Peyer's patch (tissue), 4 donors: ENCODE measurements around the gene TH. TPM values are rescaled to one million over a fixed set of nuclear protein-coding genes. Genes with fewer than 3 reads are reported as not detected.

Source experiments
- DNase-seq, 3 donors: peaks; one replicate each; pipeline ENCODE4 v3.0.0-alpha.2; 2017 to 2019
- H3K27ac ChIP-seq, 4 donors: fragments of 200-600 bp; sonication (generic); one replicate each; pipeline ENCODE4 v1.5.1; 2016 to 2019
- H3K27me3 ChIP-seq, 2 donors: fragments of 200-600 bp; sonication (generic); one replicate each; pipeline ENCODE4 v1.5.1; 2019
- H3K36me3 ChIP-seq, 3 donors: fragments of 200-600 bp; sonication (generic); one replicate each; pipeline ENCODE4 v1.5.1; 2016 to 2019
- H3K4me1 ChIP-seq, 4 donors: fragments of 200-600 bp; sonication (generic); one replicate each; pipeline ENCODE4 v1.5.1; 2016 to 2019
- H3K4me3 ChIP-seq, 4 donors: fragments of 200-600 bp; sonication (generic); 1 replicate in 3 of 4; 2 replicates in 1 of 4; pipeline ENCODE4 v1.5.1; 2016 to 2019; ENCODE audit warnings: mild to moderate bottlenecking in 1 of 4
- H3K9me3 ChIP-seq, 4 donors: fragments of 200-600 bp; sonication (generic); one replicate each; pipeline ENCODE4 v1.5.1; 2016 to 2019; ENCODE audit warnings: mild to moderate bottlenecking in 1 of 4
- CTCF ChIP-seq, 6 experiments: fragments of 450-650 bp in 4 of 6; fragments of 200-600 bp in 2 of 6; sonication (generic) in 1 of 6; IDR thresholded peaks; one replicate each; pipeline ENCODE4 v1.5.1; 2017 to 2019; ENCODE audit warnings: antibody characterized with exemption in 6 of 6, mild to moderate bottlenecking in 3 of 6, moderate library complexity in 1 of 6
- POLR2A ChIP-seq, 2 donors: fragments of 450-650 bp; IDR thresholded peaks; one replicate each; pipeline ENCODE4 v1.5.1; 2017; ENCODE audit warnings: antibody characterized with exemption in 2 of 2, mild to moderate bottlenecking in 2 of 2, moderate library complexity in 2 of 2
- total RNA-seq, 4 donors: library from RNA; depleted of rRNA; stranded (reverse); fragments of >200 nt; gene quantifications; one replicate each; pipeline ENCODE4 v1.1.0, GENCODE V29; 2016

TH gene
- total RNA-seq, 4 donors from 2014 or later, result 1.7 TPM; not detected in 3

- Histone ChIP-seq H3K4me1 (peaks cover 0 to 5% (median 0%) of the 10 kb centered on the region in 4 donors), H3K36me3 (no peaks in the 10 kb centered on the region), H3K27me3 (no peaks in the 10 kb centered on the region), H3K9me3 (peaks cover 0 to 7% (median 0%) of the 10 kb centered on the region in 4 donors), H3K4me3 (no peak overlapping the region), H3K27ac (no peak overlapping the region)
- TF ChIP-seq POLR2A (IDR thresholded peaks at IDR 0.05) (no peak), CTCF (IDR thresholded peaks at IDR 0.05) (no peak)
- DNase-seq, result peak in 2 of 3 donors; percentile 48 to 56
Observed at GRCh38 chr11:2217211-2218030, 45.8 kb upstream of the TH start.

- no peaks in the 10 kb centered on the region for H3K36me3 ChIP-seq
- no peak overlapping the region for H3K4me3 ChIP-seq
- TF ChIP-seq CTCF (IDR thresholded peaks at IDR 0.05) (no peak), POLR2A (IDR thresholded peaks at IDR 0.05) (no peak)
- H3K27me3 ChIP-seq, result no peaks in the 10 kb centered on the region
- peaks cover 0 to 7% (median 0%) of the 10 kb centered on the region in 4 donors for H3K9me3 ChIP-seq
- peaks cover 0 to 7% (median 0%) of the 10 kb centered on the region in 4 donors for H3K4me1 ChIP-seq
- no peak overlapping the region for H3K27ac ChIP-seq
- DNase-seq, result no peak
Observed at GRCh38 chr11:2216400-2217064, 44.9 kb upstream of the TH start.

- no peak for TF ChIP-seq CTCF (IDR thresholded peaks at IDR 0.05)
- TF ChIP-seq POLR2A (IDR thresholded peaks at IDR 0.05), result no peak
- H3K4me3 ChIP-seq, result no peak overlapping the region
- H3K27ac ChIP-seq, result no peak overlapping the region
- DNase-seq, result peak in 1 of 3 donors; percentile 40
- no peaks in the 10 kb centered on the region for H3K36me3 ChIP-seq
- H3K4me1 ChIP-seq, result peaks cover 0 to 11% (median 0%) of the 10 kb centered on the region in 4 donors
- H3K27me3 ChIP-seq, result no peaks in the 10 kb centered on the region
- H3K9me3 ChIP-seq, result peaks cover 0 to 7% (median 0%) of the 10 kb centered on the region in 4 donors
Observed at GRCh38 chr11:2215561-2216399, 44.2 kb upstream of the TH start.

GRCh38 chr11:2215230-2215560 lies 43.6 kb upstream of the TH start:
- Histone ChIP-seq H3K9me3 (peaks cover 0 to 2% (median 0%) of the 10 kb centered on the region in 4 donors), H3K27ac (no peak overlapping the region), H3K4me3 (no peak overlapping the region), H3K27me3 (no peaks in the 10 kb centered on the region), H3K36me3 (no peaks in the 10 kb centered on the region), H3K4me1 (peaks cover 0 to 17% (median 0%) of the 10 kb centered on the region in 4 donors)
- no peak for DNase-seq
- no peak for TF ChIP-seq POLR2A (IDR thresholded peaks at IDR 0.05)
- no peak for TF ChIP-seq CTCF (IDR thresholded peaks at IDR 0.05)

- Histone ChIP-seq H3K36me3 (no peaks in the 10 kb centered on the region), H3K4me1 (peaks cover 0 to 22% (median 0%) of the 10 kb centered on the region in 4 donors)
- DNase-seq, result peak in 2 of 3 donors; percentile 39 to 48
Observed at GRCh38 chr11:2214527-2215229, 43.1 kb upstream of the TH start.

More at GRCh38 chr11:2214527-2215229, 43.1 kb upstream of the TH start:
- Histone ChIP-seq H3K27ac (no peak overlapping the region), H3K27me3 (no peaks in the 10 kb centered on the region), H3K9me3 (no peaks in the 10 kb centered on the region), H3K4me3 (no peak overlapping the region)
- TF ChIP-seq CTCF (IDR thresholded peaks at IDR 0.05), result no peak
- no peak for TF ChIP-seq POLR2A (IDR thresholded peaks at IDR 0.05)
